T-cell (primary cell): Measurements from ENCODE around the gene ATG4D. TPM values are rescaled to one million over a fixed set of nuclear protein-coding genes. Genes with fewer than 3 reads are reported as not detected.

Source experiments
- ATAC-seq, 4 experiments: fragments of 200-7000 bp in 3 of 4; fragments of 150-1000 bp in 1 of 4; cut with Tn5 transposase; replicated peaks in 1 of 4; 1 replicate in 3 of 4; 2 replicates in 1 of 4; pipeline ENCODE4 v1.10.0; 2021; ENCODE audit warnings: moderate library complexity in 3 of 4, mild to moderate bottlenecking in 2 of 4, moderate number of reproducible peaks in 1 of 4
- CTCF ChIA-PET, 2 donors: fragments of 300-600 bp; sonication (Branson Sonifier 250); formaldehyde crosslinking; loops; one replicate each; lab custom pipeline; 2022; ENCODE audit warnings: antibody characterized with exemption in 2 of 2; lab: Charles Lee
- POLR2A ChIA-PET, 2 donors: fragments of 300-600 bp; sonication (Branson Sonifier 250); formaldehyde crosslinking; loops; one replicate each; lab custom pipeline; 2022; ENCODE audit warnings: antibody characterized with exemption in 2 of 2; lab: Charles Lee
- DNase-seq, 35 experiments: peaks; one replicate each; pipeline versions ENCODE4 v3.0.0 to v3.0.0-alpha.2; 2013 to 2023
- H3K27ac ChIP-seq: one replicate; pipeline ENCODE4 v1.5.1; 2013; ENCODE audit warnings: low read length
- H3K27me3 ChIP-seq, 2 experiments: replicated peaks in 1 of 2; 1 replicate in 1 of 2; 2 replicates in 1 of 2; pipeline versions ENCODE4 v1.6.1 to v1.7.0; 2013; ENCODE audit warnings: low read length in 1 of 2, mixed read lengths in 1 of 2; ENCODE audit not compliant: control insufficient read depth in 2 of 2, insufficient read depth in 2 of 2; ENCODE audit errors: extremely low read depth in 1 of 2
- H3K36me3 ChIP-seq, 2 donors: 1 replicate in 1 of 2; 2 replicates in 1 of 2; pipeline versions ENCODE4 v1.6.1 to v1.7.0; 2013; ENCODE audit warnings: low read length in 1 of 2; ENCODE audit not compliant: control insufficient read depth in 2 of 2, insufficient read depth in 1 of 2; ENCODE audit errors: extremely low read depth in 1 of 2
- H3K4me1 ChIP-seq, 2 experiments: 1 replicate in 1 of 2; 2 replicates in 1 of 2; pipeline versions ENCODE4 v1.6.1 to v1.7.0; 2013; ENCODE audit warnings: low read length in 2 of 2, mixed read lengths in 1 of 2; ENCODE audit not compliant: insufficient read depth in 2 of 2, control insufficient read depth in 1 of 2; ENCODE audit errors: extremely low read depth in 1 of 2
- H3K4me3 ChIP-seq, 2 donors: 1 replicate in 1 of 2; 2 replicates in 1 of 2; pipeline versions ENCODE4 v1.5.1 to v1.7.0; 2013; ENCODE audit warnings: mild to moderate bottlenecking in 2 of 2, low read length in 1 of 2, moderate library complexity in 1 of 2; ENCODE audit not compliant: control insufficient read depth in 1 of 2; ENCODE audit errors: extremely low read depth in 1 of 2
- H3K9me3 ChIP-seq: 2 replicates; pipeline ENCODE4 v1.7.0; 2013
- H3K27ac Mint-ChIP-seq, 2 donors: one replicate each; pipeline ENCODE4 v1.8.0; 2020 to 2021; ENCODE audit warnings: mild to moderate bottlenecking in 2 of 2, mixed read lengths in 2 of 2
- H3K27me3 Mint-ChIP-seq, 2 donors: one replicate each; pipeline ENCODE4 v1.8.0; 2021 to 2022; ENCODE audit warnings: mixed read lengths in 2 of 2
- H3K36me3 Mint-ChIP-seq: one replicate; pipeline ENCODE4 v1.8.0; 2021; ENCODE audit warnings: mixed read lengths
- H3K4me1 Mint-ChIP-seq, 3 donors: one replicate each; pipeline ENCODE4 v1.8.0; 2020 to 2022; ENCODE audit warnings: mixed read lengths in 3 of 3, mild to moderate bottlenecking in 1 of 3
- H3K4me3 Mint-ChIP-seq, 3 donors: one replicate each; pipeline ENCODE4 v1.8.0; 2020 to 2022; ENCODE audit warnings: mild to moderate bottlenecking in 3 of 3, mixed read lengths in 3 of 3, moderate library complexity in 3 of 3
- H3K9me3 Mint-ChIP-seq, 3 donors: one replicate each; pipeline ENCODE4 v1.8.0; 2020 to 2022; ENCODE audit warnings: mixed read lengths in 3 of 3
- whole genome bisulfite sequencing: methylation state at CpG from one replicate; pipeline ENCODE4 v1.1.5; 2013; ENCODE audit warnings: missing lambda C conversion rate; ENCODE audit not compliant: insufficient coverage; 5-methylcytosine and 5-hydroxymethylcytosine counted together
- total RNA-seq, 35 experiments: library from RNA in 6 of 35; stranded (reverse) in 6 of 35; fragments of 120-200 nt in 1 of 35; gene quantifications; one replicate each; pipeline versions ENCODE4 v1.2.1 to v1.2.4 and lab custom pipeline; 2013 to 2026

ATG4D gene
- total RNA-seq, 5 donors from 2014 or later (not counting 1 experiment from before 2014, with no cell fraction given), result 55.7 to 63.0 (median 60.9) TPM

GRCh38 chr19:10510301-10510802, 33.4 kb upstream of the ATG4D start:
- H3K27me3 Mint-ChIP-seq, result peaks cover 22 to 26% of the 10 kb centered on the region in 2 donors
- H3K27me3 ChIP-seq, result peaks cover 5 to 51% of the 10 kb centered on the region in 2 experiments
- ChIA-PET POLR2A (no interaction called here), CTCF (interaction anchor here (0.6 to 0.7 kb wide), 4 partner anchors 38 to 1070 kb away, joined by 3 to 8 read pairs (median 4); no protein-coding TSS in a partner anchor)
- WGBS, result 4% methylated on average over 15 of the region's 15 CpGs
- H3K4me1 ChIP-seq, result peaks cover 11 to 74% of the 10 kb centered on the region in 2 experiments
- no peaks in the 10 kb centered on the region for H3K9me3 ChIP-seq
- H3K4me3 ChIP-seq, result no peak overlapping the region
- no peak overlapping the region for H3K27ac ChIP-seq
- H3K9me3 Mint-ChIP-seq, result no peaks in the 10 kb centered on the region
- no peak for ATAC-seq
- H3K4me3 Mint-ChIP-seq, result no peak overlapping the region
- H3K36me3 Mint-ChIP-seq, result no peaks in the 10 kb centered on the region
- H3K27ac Mint-ChIP-seq, result no peak overlapping the region
- peaks cover 5 to 29% (median 27%) of the 10 kb centered on the region in 3 donors for H3K4me1 Mint-ChIP-seq
- DNase-seq, result peak in 25 of 35 experiments; percentile 25 to 72 (median 51)
- no peaks in the 10 kb centered on the region for H3K36me3 ChIP-seq

GRCh38 chr19:10513223-10513622, 30.5 kb upstream of the ATG4D start:
- DNase-seq (no peak), ATAC-seq (no peak)
- H3K4me1 Mint-ChIP-seq, result peaks cover 11 to 37% (median 29%) of the 10 kb centered on the region in 3 donors
- H3K4me3 Mint-ChIP-seq, result peak overlapping the region in 2 of 3 donors; percentile 17 to 33
- Histone ChIP-seq H3K27ac (no peak overlapping the region), H3K9me3 (no peaks in the 10 kb centered on the region), H3K4me1 (peaks cover 20 to 78% of the 10 kb centered on the region in 2 experiments), H3K36me3 (no peaks in the 10 kb centered on the region), H3K27me3 (peaks cover 14 to 75% of the 10 kb centered on the region in 2 experiments), H3K4me3 (no peak overlapping the region)
- H3K9me3 Mint-ChIP-seq, result no peaks in the 10 kb centered on the region
- H3K36me3 Mint-ChIP-seq, result no peaks in the 10 kb centered on the region
- CTCF ChIA-PET, result interaction anchor here (0.5 to 1.6 kb wide), 4 partner anchors 9 to 528 kb away, joined by 3 to 7 read pairs (median 4); no protein-coding TSS in a partner anchor
- H3K27me3 Mint-ChIP-seq, result peaks cover 38 to 47% of the 10 kb centered on the region in 2 donors
- peak overlapping the region in 1 of 2 donors; percentile 25 for H3K27ac Mint-ChIP-seq
- POLR2A ChIA-PET, result no interaction called here
- WGBS, result 87% methylated on average over 7 of the region's 7 CpGs

- H3K4me3 ChIP-seq, result peak overlapping the region; percentile 54 to 67
- H3K36me3 ChIP-seq, result no peaks in the 10 kb centered on the region
- H3K27me3 ChIP-seq, result peaks cover 14 to 88% of the 10 kb centered on the region in 2 experiments
- Mint-ChIP-seq H3K4me3 (peak overlapping the region; percentile 66 to 76 (median 72)), H3K27me3 (peaks cover 48 to 59% of the 10 kb centered on the region in 2 donors), H3K4me1 (peaks cover 23 to 41% (median 34%) of the 10 kb centered on the region in 3 donors), H3K9me3 (no peaks in the 10 kb centered on the region), H3K27ac (peak overlapping the region in 1 of 2 donors; percentile 81), H3K36me3 (no peaks in the 10 kb centered on the region)
- CTCF ChIA-PET, result no interaction called here
- ATAC-seq (peak; percentile 40 to 66 (median 64)), DNase-seq (peak in 26 of 35 experiments; percentile 25 to 67 (median 48))
- 6% methylated on average over 97 of the region's 107 CpGs for WGBS
- peak overlapping the region; percentile 80 for H3K27ac ChIP-seq
- peaks cover 17 to 78% of the 10 kb centered on the region in 2 experiments for H3K4me1 ChIP-seq
- POLR2A ChIA-PET, result no interaction called here
- H3K9me3 ChIP-seq, result no peaks in the 10 kb centered on the region
Measured at GRCh38 chr19:10514211-10515145, 29.2 kb upstream of the ATG4D start.

- 87% methylated on average over 3 of the region's 5 CpGs for WGBS
- H3K9me3 ChIP-seq, result no peaks in the 10 kb centered on the region
- CTCF ChIA-PET, result interaction anchor here (0.7 to 1.0 kb wide), 2 partner anchors 88 to 932 kb away, joined by 3 to 8 read pairs; no protein-coding TSS in a partner anchor
- DNase-seq, result peak in 28 of 35 experiments; percentile 37 to 78 (median 55)
- peaks cover 25 to 38% (median 30%) of the 10 kb centered on the region in 3 donors for H3K4me1 Mint-ChIP-seq
- no peaks in the 10 kb centered on the region for H3K9me3 Mint-ChIP-seq
- POLR2A ChIA-PET, result interaction anchor here (0.5 to 0.8 kb wide), 2 partner anchors 22 to 81 kb away, joined by 3 to 5 read pairs; no protein-coding TSS in a partner anchor
- no peaks in the 10 kb centered on the region for H3K36me3 ChIP-seq
- H3K4me3 ChIP-seq, result peak overlapping the region in 1 of 2 donors; percentile 67
- H3K27me3 Mint-ChIP-seq, result peaks cover 48 to 61% of the 10 kb centered on the region in 2 donors
- peak overlapping the region; percentile 80 for H3K27ac ChIP-seq
- H3K36me3 Mint-ChIP-seq, result no peaks in the 10 kb centered on the region
- H3K4me3 Mint-ChIP-seq, result peak overlapping the region; percentile 66 to 72 (median 70)
- H3K4me1 ChIP-seq, result peaks cover 17 to 80% of the 10 kb centered on the region in 2 experiments
- ATAC-seq, result peak in 1 of 4 experiments; percentile 45
- peak overlapping the region; percentile 14 to 30 for H3K27ac Mint-ChIP-seq
- H3K27me3 ChIP-seq, result peaks cover 14 to 88% of the 10 kb centered on the region in 2 experiments
Measured at GRCh38 chr19:10516064-10516385, 27.7 kb upstream of the ATG4D start.

- CTCF ChIA-PET, result interaction anchor here (0.6 to 1.0 kb wide), 4 partner anchors 31 to 931 kb away, joined by 3 to 8 read pairs (median 7); no protein-coding TSS in a partner anchor
- Mint-ChIP-seq H3K27me3 (peaks cover 48 to 61% of the 10 kb centered on the region in 2 donors), H3K4me1 (peaks cover 25 to 38% (median 30%) of the 10 kb centered on the region in 3 donors), H3K36me3 (no peaks in the 10 kb centered on the region), H3K27ac (peak overlapping the region in 1 of 2 donors; percentile 47), H3K9me3 (no peaks in the 10 kb centered on the region), H3K4me3 (peak overlapping the region; percentile 66 to 72 (median 70))
- Histone ChIP-seq H3K36me3 (no peaks in the 10 kb centered on the region), H3K27me3 (peaks cover 14 to 87% of the 10 kb centered on the region in 2 experiments), H3K27ac (peak overlapping the region; percentile 80), H3K9me3 (no peaks in the 10 kb centered on the region), H3K4me1 (peaks cover 17 to 85% of the 10 kb centered on the region in 2 experiments), H3K4me3 (peak overlapping the region; percentile 56 to 67)
- POLR2A ChIA-PET, result interaction anchor here (0.5 to 0.8 kb wide), 4 partner anchors 11 to 80 kb away, joined by 3 to 10 read pairs (median 5); partner anchors contain the start of gene ATG4D (in 1 of the 2)
- ATAC-seq, result no peak
- DNase-seq, result peak in 3 of 35 experiments; percentile 8 to 51 (median 26)
- WGBS, result 36% methylated on average over 6 of the region's 10 CpGs
Measured at GRCh38 chr19:10516671-10517286, 26.9 kb upstream of the ATG4D start.
